HepG2 (cell line): ENCODE measurements around the gene CAMTA1. TPM values are rescaled to one million over a fixed set of nuclear protein-coding genes. Genes with fewer than 3 reads are reported as not detected.

ENCODE experiments used
- ATAC-seq: fragments of 200-7000 bp; cut with Tn5 transposase; 3 replicates; pipeline ENCODE4 v1.9.1; 2020; ENCODE audit warnings: mild to moderate bottlenecking, moderate library complexity
- BruUV-seq: library from RNA; stranded (reverse); fragments of 400-500 nt; replicated peaks from 2 replicates; lab custom pipeline; 2021; lab: Mats Ljungman, UMichigan
- CTCF ChIA-PET: fragments of 300-600 bp; formaldehyde crosslinking; extraction: SDS; loops from one replicate; lab custom pipeline; 2021; ENCODE audit warnings: low total read pairs, inconsistent platforms, low intra/inter-chr PET ratio; lab: Yijun Ruan, JAX
- POLR2A ChIA-PET: fragments of 350-600 bp; sonication (Branson Sonifier 250); formaldehyde crosslinking; loops from one replicate; lab custom pipeline; 2020; ENCODE audit warnings: antibody characterized with exemption, inconsistent platforms; lab: Yijun Ruan, JAX
- DNase-seq: peaks from one replicate; pipeline ENCODE4 v3.0.0-alpha.2; 2015; ENCODE audit warnings: low spot score
- FAIRE-seq: peaks from 3 replicates; lab custom pipeline; 2011; peaks lifted over from hg19 to GRCh38; lab: Jason Lieb, UNC
- H2AFZ ChIP-seq: one replicate; pipeline ENCODE4 v1.6.1; 2011; ENCODE audit warnings: low read length, inconsistent platforms
- H3K27ac ChIP-seq: fragments of 300-600 bp; 3 replicates; pipeline ENCODE4 v1.8.0; 2011; ENCODE audit warnings: mixed run types, mild to moderate bottlenecking, mixed read lengths, low read length, inconsistent platforms; ENCODE audit not compliant: insufficient read depth; ENCODE audit errors: extremely low read length
- H3K27me3 ChIP-seq, 2 experiments: fragments of 200-600 bp in 1 of 2; 2 replicates in 1 of 2; 3 replicates in 1 of 2; pipeline versions ENCODE4 v1.6.0 to v1.8.0; 2011; ENCODE audit warnings: low read length in 2 of 2, mild to moderate bottlenecking in 2 of 2, moderate library complexity in 2 of 2, inconsistent platforms in 1 of 2; ENCODE audit not compliant: insufficient read depth in 2 of 2, control insufficient read depth in 1 of 2
- H3K36me3 ChIP-seq, 2 experiments: fragments of 200-600 bp in 1 of 2; replicated peaks in 1 of 2; 2 replicates in 1 of 2; 3 replicates in 1 of 2; pipeline versions ENCODE4 v1.5.1 to v1.8.0; 2011; ENCODE audit warnings: low read length in 2 of 2, inconsistent platforms in 1 of 2; ENCODE audit not compliant: insufficient read depth in 2 of 2, control insufficient read depth in 1 of 2
- H3K4me1 ChIP-seq: 2 replicates; pipeline ENCODE4 v1.5.1; 2012; ENCODE audit warnings: low read length, inconsistent platforms; ENCODE audit not compliant: insufficient read depth
- H3K4me2 ChIP-seq: 2 replicates; pipeline ENCODE4 v1.6.0; 2011; ENCODE audit warnings: low read depth, low read length, inconsistent platforms
- H3K4me3 ChIP-seq, 3 experiments: fragments of 200-600 bp in 1 of 3; sonication (generic), shearing (Covaris generic) in 1 of 3; replicated peaks in 1 of 3; 2 replicates each; pipeline ENCODE4 v1.5.1; 2011 to 2016; ENCODE audit warnings: low read length in 3 of 3, inconsistent platforms in 2 of 3, low read depth in 2 of 3, mild to moderate bottlenecking in 2 of 3, control low read depth in 1 of 3, mixed read lengths in 1 of 3; ENCODE audit not compliant: insufficient read depth in 1 of 3
- H3K79me2 ChIP-seq: one replicate; pipeline ENCODE4 v1.6.1; 2011; ENCODE audit warnings: low read length, inconsistent platforms; ENCODE audit not compliant: insufficient read depth
- H3K9ac ChIP-seq: 2 replicates; pipeline ENCODE4 v1.6.0; 2011; ENCODE audit warnings: mild to moderate bottlenecking, low read depth, low read length, inconsistent platforms; ENCODE audit not compliant: insufficient read depth
- H3K9me3 ChIP-seq: 2 replicates; pipeline ENCODE4 v1.5.1; 2012; ENCODE audit warnings: mild to moderate bottlenecking, low read length
- H4K20me1 ChIP-seq: 2 replicates; pipeline ENCODE4 v1.6.0; 2011; ENCODE audit warnings: inconsistent platforms, mild to moderate bottlenecking, low read length, moderate library complexity; ENCODE audit not compliant: insufficient read depth
- ATF6 ChIP-seq: sonication (generic); formaldehyde crosslinking; conservative IDR thresholded peaks from 2 replicates; pipeline ENCODE4 v1.4.0; 2020; ENCODE audit warnings: missing genetic modification reagents
- CSRNP1 ChIP-seq: sonication (generic); formaldehyde crosslinking; IDR thresholded peaks from 2 replicates; pipeline ENCODE4 v1.8.1; 2023; ENCODE audit warnings: mild to moderate bottlenecking, missing genetic modification reagents
- GRHL1 ChIP-seq: sonication (generic); formaldehyde crosslinking; conservative IDR thresholded peaks from 2 replicates; pipeline ENCODE4 v1.8.0; 2022; ENCODE audit warnings: missing genetic modification reagents
- HOXA5 ChIP-seq: sonication (generic); formaldehyde crosslinking; IDR thresholded peaks from 2 replicates; pipeline ENCODE4 v1.4.0; 2020; ENCODE audit warnings: missing genetic modification reagents
- MAFK ChIP-seq, 2 experiments: IDR thresholded peaks in 1 of 2; conservative IDR thresholded peaks in 1 of 2; 2 replicates each; pipeline ENCODE4 v1.6.1; 2011; ENCODE audit warnings: improper control_type of control experiment in 2 of 2, low read length in 2 of 2
- POLR2A ChIP-seq, 2 experiments: IDR thresholded peaks; 2 replicates each; pipeline ENCODE4 v1.6.1; 2011; ENCODE audit warnings: low read depth in 2 of 2, low read length in 2 of 2, mild to moderate bottlenecking in 1 of 2, moderate library complexity in 1 of 2; ENCODE audit not compliant: insufficient read depth in 1 of 2
- SRSF1 ChIP-seq: fragments of 200-400 bp; formaldehyde crosslinking; optimal IDR thresholded peaks from 2 replicates; pipeline ENCODE3; 2017; ENCODE audit warnings: mild to moderate bottlenecking, low read depth, low read length, moderate library complexity
- TRIM22 ChIP-seq: fragments of 450-650 bp; IDR thresholded peaks from 2 replicates; pipeline ENCODE4 v1.6.1; 2017
- ZNF10 ChIP-seq: sonication (generic); formaldehyde crosslinking; IDR thresholded peaks from 2 replicates; pipeline ENCODE4 v1.4.0; 2020; ENCODE audit warnings: mild to moderate bottlenecking, low read depth, missing genetic modification reagents, borderline replicate concordance
- ZNF260 ChIP-seq: sonication (generic); formaldehyde crosslinking; IDR thresholded peaks from 2 replicates; pipeline ENCODE4 v1.4.0; 2020; ENCODE audit warnings: missing genetic modification reagents, low read depth, mild to moderate bottlenecking, borderline replicate concordance
- ZNF558 ChIP-seq: sonication (generic); formaldehyde crosslinking; IDR thresholded peaks from 2 replicates; pipeline ENCODE4 v1.9.0; 2022; ENCODE audit warnings: mild to moderate bottlenecking, missing genetic modification reagents, borderline replicate concordance
- ZNF597 ChIP-seq: sonication (generic); formaldehyde crosslinking; IDR thresholded peaks from 2 replicates; pipeline ENCODE4 v1.5.0; 2020; ENCODE audit warnings: missing genetic modification reagents
- ZNF781 ChIP-seq: sonication (generic); formaldehyde crosslinking; IDR thresholded peaks from 2 replicates; pipeline ENCODE4 v1.5.1; 2020; ENCODE audit warnings: borderline replicate concordance, mild to moderate bottlenecking, missing genetic modification reagents; ENCODE audit errors: not compliant biosample characterization
- WGBS: methylation state at CpG from one replicate; pipeline ENCODE4 v1.1.6; 2017; ENCODE audit warnings: low lambda C conversion rate; 5-methylcytosine and 5-hydroxymethylcytosine counted together
- in situ Hi-C: cut with HindIII; loops from 2 replicates; pipeline ENCODE4 v1.10.0; 2017; ENCODE audit warnings: low pct_unique_long_range_greater_than_20kb; ENCODE audit not compliant: extremely low pct_ligation_motif_present
- intact Hi-C: fragments of 100-400 bp; cut with micrococcal nuclease; formaldehyde crosslinking; loops from one replicate; pipeline ENCODE4 v1.10.0; 2022; ENCODE audit not compliant: unreplicated experiment
- polyA plus RNA-seq, 8 experiments: library from polyadenylated mRNA; depleted of rRNA in 3 of 8; stranded (reverse) in 7 of 8; unstranded in 1 of 8; fragments of >200 nt; fragmentation: Illumina TruSeq in 4 of 8; extraction: Trizol in 4 of 8; gene quantifications; 2 replicates each; pipeline versions ENCODE4 v1.2.1 to v1.2.3, GENCODE V29; 2011 to 2016; ENCODE audit warnings: low read depth in 4 of 8, missing spikeins in 1 of 8, mixed read lengths in 1 of 8; ENCODE audit not compliant: insufficient read depth in 1 of 8
- total RNA-seq, 5 experiments: library from RNA; depleted of rRNA; stranded (reverse); fragments of >200 nt; fragmentation: Illumina TruSeq; extraction: Trizol; gene quantifications; 2 replicates each; pipeline ENCODE4 v1.2.3, GENCODE V29; 2016; ENCODE audit warnings: low read depth in 1 of 5

Gene CAMTA1
- total and polyA plus RNA-seq, 2 of the 13 experiments (the other 11 are each of a cell fraction or from before 2014, with no cell fraction given) = 25.0 to 36.4 TPM

GRCh38 chr1:7174561-7174960 lies 389.3 kb downstream of the CAMTA1 start:
- H3K4me1 ChIP-seq = no peaks in the 10 kb centered on the region
- BruUV-seq = no TSS peak
- H3K27me3 ChIP-seq = peaks cover 0 to 13% of the 10 kb centered on the region in 2 experiments; a peak in 2 of 5 replicates
- no peaks in the 10 kb centered on the region for H3K79me2 ChIP-seq
- ATAC-seq (no peak), DNase-seq (no peak), FAIRE-seq (no peak)
- no peak overlapping the region for H3K4me3 ChIP-seq
- no peak overlapping the region for H2AFZ ChIP-seq
- CTCF ChIA-PET = no interaction called here
- H3K9ac ChIP-seq = no peak overlapping the region
- no peak overlapping the region for H3K4me2 ChIP-seq
- intact Hi-C loops = no loop called here
- in situ Hi-C loops = no loop called here
- TF ChIP-seq ZNF781 (CRISPR knock-in tag) (no peak), TRIM22 (no peak), CSRNP1 (no peak), ZNF597 (CRISPR knock-in tag) (no peak), ZNF558 (CRISPR knock-in tag) (no peak), ZNF260 (no peak), ATF6 (no peak), MAFK (conservative IDR thresholded peaks at IDR 0.05 in 1 of 2, IDR thresholded peaks at IDR 0.05 in 1 of 2; ENCODE audit: low read length in 2 of 2) (no peak), SRSF1 (no peak), HOXA5 (CRISPR knock-in tag) (no peak), POLR2A (IDR thresholded peaks at IDR 0.05; ENCODE audit: insufficient read depth in 1 of 2, low read depth in 2 of 2, low read length in 2 of 2) (no peak), GRHL1 (CRISPR knock-in tag) (no peak), ZNF10 (no peak)
- H3K36me3 ChIP-seq = no peaks in the 10 kb centered on the region
- POLR2A ChIA-PET = no interaction called here
- no peaks in the 10 kb centered on the region for H4K20me1 ChIP-seq
- WGBS = 10% methylated on average over 8 of the region's 12 CpGs
- no peaks in the 10 kb centered on the region for H3K9me3 ChIP-seq
- no peak overlapping the region for H3K27ac ChIP-seq
